K562 (cell line): ENCODE results near the gene TMEM176B. TPM values are rescaled to one million over a fixed set of nuclear protein-coding genes. Genes with fewer than 3 reads are reported as not detected.
A peak's percentile ranks its signal among the peaks of the same experiment; 100 is the strongest.

ENCODE experiments used
- ATAC-seq: fragments of 200-7000 bp; cut with Tn5 transposase; 3 replicates; pipeline ENCODE4 v1.9.1; 2020; ENCODE audit warnings: moderate library complexity
- BruUV-seq: library from RNA; stranded (reverse); fragments of 400-500 nt; replicated peaks from 2 replicates; lab custom pipeline; 2021; lab: Mats Ljungman, UMichigan
- CTCF ChIA-PET: fragments of 300-600 bp; formaldehyde crosslinking; extraction: SDS; loops from one replicate; lab custom pipeline; 2021; ENCODE audit warnings: low intra/inter-chr PET ratio; lab: Yijun Ruan, JAX
- POLR2A ChIA-PET: fragments of 300-600, 350-650 bp; sonication (Branson Sonifier 250); formaldehyde crosslinking; extraction: SDS; loops from one replicate; lab custom pipeline; 2021; ENCODE audit warnings: antibody characterized with exemption, inconsistent platforms; lab: Yijun Ruan, JAX
- DNase-seq, 4 experiments: peaks; one replicate each; pipeline versions ENCODE4 v3.0.0 to v3.0.0-alpha.2; 2011 to 2018; ENCODE audit warnings: low spot score in 3 of 4, mixed read lengths in 3 of 4; ENCODE audit errors: extremely low read depth in 1 of 4
- FAIRE-seq: peaks from 2 replicates; lab custom pipeline; 2011; peaks lifted over from hg19 to GRCh38; lab: Jason Lieb, UNC
- H2AFZ ChIP-seq: 2 replicates; pipeline ENCODE4 v1.6.0; 2011; ENCODE audit warnings: low read depth, low read length, control low read depth, inconsistent platforms
- H3K27ac ChIP-seq: fragments of 200-600 bp; 3 replicates; pipeline ENCODE4 v1.8.0; 2011; ENCODE audit warnings: low read depth, mild to moderate bottlenecking, control low read depth, inconsistent platforms, low read length, moderate library complexity, mixed read lengths; ENCODE audit errors: extremely low read depth
- H3K27me3 ChIP-seq, 2 experiments: fragments of 300-600 bp in 1 of 2; 2 replicates in 1 of 2; 3 replicates in 1 of 2; pipeline versions ENCODE4 v1.6.0 to v1.8.0; 2011; ENCODE audit warnings: inconsistent platforms in 2 of 2, low read length in 2 of 2, mild to moderate bottlenecking in 1 of 2, mixed read lengths in 1 of 2, moderate library complexity in 1 of 2; ENCODE audit not compliant: control insufficient read depth in 2 of 2, insufficient read depth in 2 of 2
- H3K36me3 ChIP-seq: fragments of 300-600 bp; 3 replicates; pipeline ENCODE4 v1.8.0; 2011; ENCODE audit warnings: mild to moderate bottlenecking, low read length, inconsistent platforms; ENCODE audit not compliant: control insufficient read depth, insufficient read depth
- H3K4me1 ChIP-seq, 2 experiments: fragments of 200-600 bp in 1 of 2; replicated peaks in 1 of 2; 2 replicates in 1 of 2; 3 replicates in 1 of 2; pipeline versions ENCODE4 v1.5.1 to v1.8.0; 2011; ENCODE audit warnings: inconsistent platforms in 2 of 2, low read length in 2 of 2, mild to moderate bottlenecking in 1 of 2, mixed read lengths in 1 of 2, moderate library complexity in 1 of 2; ENCODE audit not compliant: control insufficient read depth in 2 of 2, insufficient read depth in 2 of 2
- H3K4me2 ChIP-seq: 2 replicates; pipeline ENCODE4 v1.6.1; 2011; ENCODE audit warnings: low read length, control low read depth, inconsistent platforms, mixed read lengths; ENCODE audit not compliant: insufficient read depth
- H3K4me3 ChIP-seq: fragments of 200-600 bp; sonication (generic), shearing (Covaris generic); 2 replicates; pipeline ENCODE4 v1.5.1; 2016; ENCODE audit warnings: control low read depth, inconsistent platforms
- H3K79me2 ChIP-seq: fragments of 200-600 bp; 3 replicates; pipeline ENCODE4 v1.8.0; 2011; ENCODE audit warnings: low read length, inconsistent platforms; ENCODE audit not compliant: control insufficient read depth, insufficient read depth
- H3K9ac ChIP-seq, 2 experiments: 2 replicates each; pipeline versions ENCODE4 v1.6.0 to v1.6.1; 2011; ENCODE audit warnings: low read depth in 2 of 2, low read length in 2 of 2, control low read depth in 1 of 2, inconsistent platforms in 1 of 2, mild to moderate bottlenecking in 1 of 2, mixed read lengths in 1 of 2; ENCODE audit not compliant: insufficient read depth in 1 of 2
- H3K9me1 ChIP-seq: one replicate; pipeline ENCODE4 v1.6.0; 2011; ENCODE audit warnings: inconsistent platforms, mild to moderate bottlenecking, low read length, moderate library complexity; ENCODE audit not compliant: control insufficient read depth, insufficient read depth
- H3K9me3 ChIP-seq: replicated peaks from 2 replicates; pipeline ENCODE4 v1.5.1; 2011; ENCODE audit warnings: low read depth, low read length, inconsistent platforms; ENCODE audit not compliant: control insufficient read depth, insufficient read depth
- H4K20me1 ChIP-seq: replicated peaks from 2 replicates; pipeline ENCODE4 v1.6.1; 2011; ENCODE audit warnings: low read length, inconsistent platforms, mixed read lengths; ENCODE audit not compliant: control insufficient read depth, insufficient read depth
- BCOR ChIP-seq: fragments of 450-650 bp; IDR thresholded peaks from 2 replicates; pipeline ENCODE4 v1.6.1; 2016
- E2F1 ChIP-seq: sonication (generic); formaldehyde crosslinking; IDR thresholded peaks from 2 replicates; pipeline ENCODE4 v1.8.1; 2023; ENCODE audit warnings: mild to moderate bottlenecking, missing genetic modification reagents, moderate library complexity
- HIVEP1 ChIP-seq: fragments of 250-450 bp; sonication (Bioruptor Pico); IDR thresholded peaks from 2 replicates; pipeline ENCODE4 v1.4.0; 2020; ENCODE audit warnings: mild to moderate bottlenecking
- SUPT5H ChIP-seq: fragments of 450-650 bp; IDR thresholded peaks from 2 replicates; pipeline ENCODE4 v1.6.1; 2016
- ZBTB1 ChIP-seq: sonication (generic); formaldehyde crosslinking; IDR thresholded peaks from 2 replicates; pipeline ENCODE4 v1.8.1; 2023; ENCODE audit warnings: missing genetic modification reagents, low read depth, mild to moderate bottlenecking, borderline replicate concordance
- ZBTB9 ChIP-seq: fragments of 450-650 bp; formaldehyde crosslinking; IDR thresholded peaks from 2 replicates; pipeline ENCODE4 v1.4.0; 2020; ENCODE audit warnings: mild to moderate bottlenecking, moderate library complexity
- ZNF507 ChIP-seq: conservative IDR thresholded peaks from 2 replicates; pipeline ENCODE4 v1.6.1; 2017; ENCODE audit warnings: missing genetic modification characterization, missing compliant biosample characterization
- WGBS: fragments of 100-300 bp; shearing (Covaris generic); methylation state at CpG from one replicate; pipeline ENCODE4 v1.1.6; 2016; ENCODE audit warnings: low coverage, mixed read lengths; ENCODE audit not compliant: insufficient coverage; ENCODE audit errors: missing lambda C conversion rate; 5-methylcytosine and 5-hydroxymethylcytosine counted together
- in situ Hi-C: fragments of 300-500 bp; cut with MboI; formaldehyde crosslinking; loops from 4 replicates; pipeline ENCODE4 v1.15.0; 2018; ENCODE audit warnings: inconsistent platforms, mixed read lengths
- intact Hi-C: fragments of 100-400 bp; cut with micrococcal nuclease; formaldehyde crosslinking; loops from 2 replicates; pipeline ENCODE4 v1.14.2; 2022
- polyA plus RNA-seq, 8 experiments: library from polyadenylated mRNA; depleted of rRNA in 4 of 8; stranded (reverse) in 5 of 8; unstranded in 3 of 8; fragments of >200 nt; fragmentation: Nextera tagmentation in 2 of 8; fragmentation: Illumina TruSeq in 1 of 8; extraction: Ambion mirVana in 2 of 8; extraction: Trizol in 1 of 8; gene quantifications; 2 replicates each; pipeline versions ENCODE4 v1.2.1 to v1.2.3, GENCODE V29; 2011 to 2014; ENCODE audit warnings: inconsistent platforms in 1 of 8, missing spikeins in 1 of 8
- total RNA-seq, 7 experiments: library from RNA; depleted of rRNA in 6 of 7; stranded (reverse); fragments of >200 nt in 6 of 7; fragmentation: Illumina TruSeq in 2 of 7; extraction: Trizol in 2 of 7; gene quantifications; 2 replicates each; pipeline versions ENCODE4 v1.2.1 to v1.2.3, GENCODE V29; 2011 to 2021; ENCODE audit warnings: low replicate concordance in 1 of 7

Gene TMEM176B
- total and polyA plus RNA-seq, 9 of the 15 experiments (the other 6 are each of a cell fraction or from before 2014, with no cell fraction given) = 0.19 to 0.60 TPM; not detected in 7

- ChIA-PET CTCF (interaction anchor here (0.8 kb wide), 1 partner anchor 107 kb away, joined by 3 read pairs; no protein-coding TSS in a partner anchor), POLR2A (interaction anchor here (1.1 kb wide), 1 partner anchor 22 kb away, joined by 3 read pairs; no protein-coding TSS in a partner anchor)
- WGBS = 17% methylated on average over 7 of the region's 7 CpGs
- DNase-seq (peak in 1 of 4 experiments; percentile 3), ATAC-seq (no peak), FAIRE-seq (no peak)
- no peak overlapping the region for H3K27ac ChIP-seq
- H3K9me3 ChIP-seq = peaks cover 3% of the 10 kb centered on the region; the same call in 1 of the 2 replicates
- H3K9me1 ChIP-seq = no peaks in the 10 kb centered on the region
- intact Hi-C loops (no loop called here), in situ Hi-C loops (no loop called here)
- H3K4me1 ChIP-seq = peaks cover 5 to 11% of the 10 kb centered on the region in 2 experiments; a peak in 3 of 5 replicates
- no TSS peak for BruUV-seq
- H3K9ac ChIP-seq = no peak overlapping the region
- H3K36me3 ChIP-seq = no peaks in the 10 kb centered on the region
- H2AFZ ChIP-seq = no peak overlapping the region
- no peak overlapping the region for H3K4me3 ChIP-seq
- no peaks in the 10 kb centered on the region for H3K79me2 ChIP-seq
- TF ChIP-seq E2F1 (CRISPR knock-in tag) (no peak), ZBTB9 (no peak), HIVEP1 (CRISPR knock-in tag) (no peak), ZNF507 (0 out of 2 replicates have a peak, but pooled peaks have one; percentile 11), SUPT5H (no peak), BCOR (no peak), ZBTB1 (no peak)
- no peaks in the 10 kb centered on the region for H4K20me1 ChIP-seq
- H3K4me2 ChIP-seq = no peak overlapping the region
- H3K27me3 ChIP-seq = peaks cover 9 to 14% of the 10 kb centered on the region in 2 experiments; a peak in 4 of 5 replicates
Observed at GRCh38 chr7:150820578-150821198, 20.5 kb upstream of the TMEM176B start.
